Nephron (organoid): Measurements from ENCODE around the gene DLG1.

Experiments used
- H3K27ac Mint-ChIP-seq, 3 experiments: 2 replicates each; pipeline ENCODE4 v1.8.0; 2020; ENCODE audit warnings: mixed read lengths in 3 of 3, mild to moderate bottlenecking in 2 of 3, moderate library complexity in 1 of 3
- H3K27me3 Mint-ChIP-seq: 2 replicates; pipeline ENCODE4 v1.8.0; 2021; ENCODE audit warnings: low read depth, mild to moderate bottlenecking, moderate library complexity, mixed read lengths
- H3K36me3 Mint-ChIP-seq: 2 replicates; pipeline ENCODE4 v1.8.0; 2020; ENCODE audit warnings: low read depth, mixed read lengths
- H3K4me1 Mint-ChIP-seq: 2 replicates; pipeline ENCODE4 v1.8.0; 2020; ENCODE audit warnings: mixed read lengths
- H3K4me3 Mint-ChIP-seq, 3 experiments: 2 replicates each; pipeline ENCODE4 v1.8.0; 2020; ENCODE audit warnings: mild to moderate bottlenecking in 3 of 3, mixed read lengths in 3 of 3, moderate library complexity in 2 of 3
- H3K9me3 Mint-ChIP-seq: 2 replicates; pipeline ENCODE4 v1.8.0; 2020; ENCODE audit warnings: mixed read lengths
- CTCF ChIP-seq, 3 experiments: fragments of 200-600 bp; sonication (generic); IDR thresholded peaks; one replicate each; pipeline ENCODE4 v1.5.0; 2021; ENCODE audit warnings: antibody characterized with exemption in 3 of 3; ENCODE audit not compliant: unreplicated experiment in 3 of 3

Gene DLG1

GRCh38 chr3:197003461-197004385 is 294.7 kb downstream of the DLG1 start:
- H3K9me3 Mint-ChIP-seq, result no peaks in the 10 kb centered on the region
- TF ChIP-seq CTCF (IDR thresholded peaks at IDR 0.05; ENCODE audit: unreplicated experiment in 3 of 3), result no peak
- H3K27me3 Mint-ChIP-seq, result peaks cover 16% of the 10 kb centered on the region
- H3K27ac Mint-ChIP-seq, result peak overlapping the region; percentile 73 to 92 (median 76)
- peaks cover 17% of the 10 kb centered on the region for H3K4me1 Mint-ChIP-seq
- peak overlapping the region; percentile 83 to 89 (median 85) for H3K4me3 Mint-ChIP-seq
- peaks cover 7% of the 10 kb centered on the region for H3K36me3 Mint-ChIP-seq

DNA sequence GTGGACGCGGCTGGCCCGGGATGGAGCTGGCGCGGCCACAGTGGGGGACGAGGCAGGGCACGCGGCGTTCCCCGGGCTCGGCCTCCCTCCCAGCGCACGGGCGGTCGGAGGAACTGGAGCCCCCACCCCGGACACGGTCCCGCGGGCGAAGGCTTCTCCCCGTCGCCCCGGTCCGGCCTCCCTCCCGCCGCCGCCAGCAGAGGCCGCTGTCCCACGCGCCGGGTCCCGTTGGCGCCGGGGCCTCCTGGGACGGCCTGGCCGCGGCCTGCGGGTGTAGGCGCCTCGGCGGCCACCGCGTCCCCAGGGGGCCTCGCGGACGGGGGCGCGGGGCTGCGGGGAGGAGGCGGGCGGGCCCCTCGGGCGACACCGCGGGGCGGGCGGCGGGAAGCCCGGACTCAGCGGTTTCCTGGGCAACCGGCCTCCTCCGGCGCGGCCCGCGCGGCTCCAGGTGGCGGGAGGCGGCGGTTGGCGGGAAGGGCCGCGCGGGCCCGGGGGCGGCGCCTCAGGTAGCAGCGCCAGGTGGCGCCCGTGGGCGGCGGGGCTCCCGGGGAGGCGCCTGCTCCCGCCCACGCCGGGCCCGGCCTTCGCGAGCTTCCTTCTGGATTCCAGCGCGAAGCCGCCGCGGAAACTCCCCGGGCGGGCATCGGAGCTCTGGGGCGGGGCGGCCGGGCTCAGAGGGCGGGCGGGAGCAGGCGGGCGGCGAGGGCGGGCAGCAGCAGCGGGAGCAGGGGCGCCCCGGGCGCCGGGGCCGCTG is 295.5 kb downstream of the DLG1 start:
- peaks cover 17% of the 10 kb centered on the region for H3K4me1 Mint-ChIP-seq
- H3K27me3 Mint-ChIP-seq, result peaks cover 16% of the 10 kb centered on the region
- no peaks in the 10 kb centered on the region for H3K9me3 Mint-ChIP-seq
- peak; percentile 65 to 75 (median 72) for TF ChIP-seq CTCF (IDR thresholded peaks at IDR 0.05; ENCODE audit: unreplicated experiment in 3 of 3)
- H3K4me3 Mint-ChIP-seq, result no peak overlapping the region
- peaks cover 7% of the 10 kb centered on the region for H3K36me3 Mint-ChIP-seq
- H3K27ac Mint-ChIP-seq, result no peak overlapping the region

GRCh38 chr3:197001972-197002700 is 296.3 kb downstream of the DLG1 start:
- Mint-ChIP-seq H3K27ac (peak overlapping the region; percentile 67 to 88 (median 86)), H3K9me3 (no peaks in the 10 kb centered on the region), H3K4me1 (peaks cover 17% of the 10 kb centered on the region), H3K27me3 (peaks cover 16% of the 10 kb centered on the region), H3K36me3 (peaks cover 7% of the 10 kb centered on the region), H3K4me3 (peak overlapping the region; percentile 80 to 92 (median 87))
- TF ChIP-seq CTCF (IDR thresholded peaks at IDR 0.05; ENCODE audit: unreplicated experiment in 3 of 3), result no peak

DNA sequence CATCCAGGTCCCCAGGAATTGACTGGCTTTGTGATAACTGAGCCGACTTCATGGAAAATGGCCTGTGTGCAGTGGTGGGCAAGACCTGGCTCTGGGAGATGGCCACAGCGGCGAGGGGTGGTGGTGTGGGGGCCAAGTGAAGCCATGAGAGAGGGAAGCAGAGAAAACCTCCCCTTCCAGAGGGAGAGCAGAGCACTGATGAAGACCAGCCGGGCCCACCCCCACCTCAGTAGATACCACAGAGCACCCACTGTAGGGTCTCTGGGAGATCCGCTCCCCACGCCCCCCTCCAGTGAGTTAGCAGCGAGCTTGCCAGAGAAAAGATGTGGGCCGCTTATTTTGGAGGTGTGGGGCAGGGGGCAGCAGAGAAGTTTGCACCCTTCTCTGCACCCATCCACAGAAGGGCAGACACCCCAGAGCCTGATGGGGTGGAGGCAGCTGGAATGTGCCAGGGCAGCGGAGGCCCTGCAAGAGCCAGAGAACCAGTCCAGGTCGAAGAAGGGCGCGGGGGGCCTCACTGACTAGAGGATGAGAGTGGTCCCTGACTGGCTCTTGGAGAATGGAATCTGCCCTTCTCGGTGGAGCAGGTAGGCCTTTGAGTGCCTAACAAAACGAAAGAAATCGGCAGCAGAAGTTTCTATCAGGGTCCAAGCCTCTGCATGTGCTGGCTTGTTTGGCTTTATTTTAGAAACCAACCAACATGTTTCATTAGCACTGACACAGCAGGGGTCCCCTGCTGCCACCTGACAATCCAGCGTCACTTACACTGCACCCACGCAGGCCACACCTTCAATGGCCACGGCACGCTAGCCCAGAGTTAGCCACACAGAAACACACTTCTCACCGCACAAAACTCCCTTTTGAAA is 297.1 kb downstream of the DLG1 start:
- H3K27me3 Mint-ChIP-seq, result peaks cover 11% of the 10 kb centered on the region

More for the DNA sequence above, 297.1 kb downstream of the DLG1 start:
- no peak for TF ChIP-seq CTCF (IDR thresholded peaks at IDR 0.05; ENCODE audit: unreplicated experiment in 3 of 3)
- peak overlapping the region; percentile 67 to 88 (median 86) for H3K27ac Mint-ChIP-seq
- H3K9me3 Mint-ChIP-seq, result no peaks in the 10 kb centered on the region
- peaks cover 17% of the 10 kb centered on the region for H3K4me1 Mint-ChIP-seq
- H3K4me3 Mint-ChIP-seq, result peak overlapping the region; percentile 80 to 92 (median 87)
- H3K36me3 Mint-ChIP-seq, result peaks cover 7% of the 10 kb centered on the region
